ENCODE results near the gene TBX21. TPM values are rescaled to one million over a fixed set of nuclear protein-coding genes. Genes with fewer than 3 reads are reported as not detected.

The TBX21 gene
- total RNA-seq, 3 donors from 2014 or later = 0.33 to 1.8 (median 1.0) TPM

- Histone ChIP-seq H3K4me1 (peaks cover 0 to 5% of the 10 kb centered on the region in 2 donors), H3K27ac (no peak overlapping the region), H3K4me3 (no peak overlapping the region), H3K9me3 (no peaks in the 10 kb centered on the region), H3K36me3 (no peaks in the 10 kb centered on the region), H3K27me3 (peaks cover 0 to 18% of the 10 kb centered on the region in 2 donors)
- intact Hi-C loops (cut with DNase I; ENCODE audit: low total_unique reads) = no loop called here
- DNase-seq (ENCODE audit: low spot score in 2 of 2) = no peak
- TF ChIP-seq POLR2AphosphoS5 (IDR thresholded peaks at IDR 0.05) (no peak), POLR2A (IDR thresholded peaks at IDR 0.05) (no peak), CTCF (IDR thresholded peaks at IDR 0.05) (no peak)
Observed at GRCh38 chr17:47719411-47720152, 13.5 kb upstream of the TBX21 start.

GRCh38 chr17:47720196-47720595 is 12.8 kb upstream of the TBX21 start:
- peaks cover 0 to 18% of the 10 kb centered on the region in 2 donors for H3K27me3 ChIP-seq
- no peaks in the 10 kb centered on the region for H3K36me3 ChIP-seq
- no peak overlapping the region for H3K4me3 ChIP-seq
- H3K27ac ChIP-seq = no peak overlapping the region
- TF ChIP-seq CTCF (IDR thresholded peaks at IDR 0.05) (no peak), POLR2A (IDR thresholded peaks at IDR 0.05) (no peak), POLR2AphosphoS5 (IDR thresholded peaks at IDR 0.05) (no peak)
- intact Hi-C loops (cut with DNase I; ENCODE audit: low total_unique reads) = no loop called here
- no peaks in the 10 kb centered on the region for H3K9me3 ChIP-seq
- DNase-seq (ENCODE audit: low spot score in 2 of 2) = no peak
- peaks cover 0 to 5% of the 10 kb centered on the region in 2 donors for H3K4me1 ChIP-seq

GRCh38 chr17:47720754-47721533 is 12.1 kb upstream of the TBX21 start:
- peaks cover 0 to 5% of the 10 kb centered on the region in 2 donors for H3K4me1 ChIP-seq
- peaks cover 0 to 23% of the 10 kb centered on the region in 2 donors for H3K27me3 ChIP-seq
- H3K4me3 ChIP-seq = peak overlapping the region in 1 of 3 donors; percentile 42
- H3K9me3 ChIP-seq = no peaks in the 10 kb centered on the region
- no peak for TF ChIP-seq POLR2A (IDR thresholded peaks at IDR 0.05)
- no peak for TF ChIP-seq CTCF (IDR thresholded peaks at IDR 0.05)
- TF ChIP-seq POLR2AphosphoS5 (IDR thresholded peaks at IDR 0.05) = no peak
- no peak overlapping the region for H3K27ac ChIP-seq
- intact Hi-C loops (cut with DNase I; ENCODE audit: low total_unique reads) = no loop called here
- peak; percentile 27 to 58 for DNase-seq (ENCODE audit: low spot score in 2 of 2)
- H3K36me3 ChIP-seq = no peaks in the 10 kb centered on the region

- DNase-seq (ENCODE audit: low spot score in 2 of 2) = no peak
- Histone ChIP-seq H3K4me1 (peaks cover 0 to 5% of the 10 kb centered on the region in 2 donors), H3K36me3 (no peaks in the 10 kb centered on the region), H3K27ac (no peak overlapping the region), H3K27me3 (peaks cover 0 to 23% of the 10 kb centered on the region in 2 donors), H3K4me3 (no peak overlapping the region), H3K9me3 (no peaks in the 10 kb centered on the region)
- intact Hi-C loops (cut with DNase I; ENCODE audit: low total_unique reads) = no loop called here
- TF ChIP-seq POLR2A (IDR thresholded peaks at IDR 0.05) = no peak
- TF ChIP-seq POLR2AphosphoS5 (IDR thresholded peaks at IDR 0.05) = no peak
Observed at GRCh38 chr17:47721725-47722124, 11.3 kb upstream of the TBX21 start.

GRCh38 chr17:47724705-47725104 is 8.3 kb upstream of the TBX21 start:
- no peak for DNase-seq (ENCODE audit: low spot score in 2 of 2)
- TF ChIP-seq POLR2AphosphoS5 (IDR thresholded peaks at IDR 0.05) = no peak
- no peak for TF ChIP-seq CTCF (IDR thresholded peaks at IDR 0.05)
- TF ChIP-seq POLR2A (IDR thresholded peaks at IDR 0.05) = no peak
- Histone ChIP-seq H3K36me3 (no peaks in the 10 kb centered on the region), H3K9me3 (no peaks in the 10 kb centered on the region), H3K4me3 (no peak overlapping the region), H3K27me3 (peaks cover 0 to 29% of the 10 kb centered on the region in 2 donors), H3K4me1 (peaks cover 0 to 5% of the 10 kb centered on the region in 2 donors), H3K27ac (no peak overlapping the region)
- intact Hi-C loops (cut with DNase I; ENCODE audit: low total_unique reads) = no loop called here

Data from breast epithelium (tissue), 4 donors.